NCI-H1092 treated with DMSO at 0.1 percent for 48 hours (cell line): Measurements from ENCODE around the gene PIK3AP1.
A peak's percentile ranks its signal among the peaks of the same experiment; 100 is the strongest.
"Not testable (repeated sequence)": the region's sequence is repeated elsewhere in the genome, so short reads cannot be mapped to it uniquely, and the experiment has no call there.

Experiments
- DNase-seq: peaks from one replicate; lab custom pipeline; 2025; lab: John Stamatoyannopoulos, UW

PIK3AP1 gene

DNA sequence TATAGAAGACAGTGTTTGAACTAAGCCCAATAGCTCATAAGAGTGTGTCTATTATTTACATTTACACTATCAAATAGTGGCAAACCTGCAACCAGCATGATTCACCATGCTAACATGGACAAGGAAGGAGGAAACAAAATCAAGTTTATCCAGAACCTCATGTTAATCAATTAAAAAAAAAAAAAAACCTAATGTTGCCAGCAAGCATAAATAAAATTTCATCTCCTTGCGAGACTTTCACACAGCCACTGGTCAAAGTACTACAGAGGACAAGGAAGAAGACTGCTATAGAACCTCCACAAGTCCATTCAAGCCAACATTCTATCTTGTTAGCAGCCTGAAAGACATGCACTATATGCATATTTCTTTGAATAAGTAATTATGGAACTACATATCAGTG is 143.2 kb downstream of the PIK3AP1 start:
- DNase-seq: no peak

DNA sequence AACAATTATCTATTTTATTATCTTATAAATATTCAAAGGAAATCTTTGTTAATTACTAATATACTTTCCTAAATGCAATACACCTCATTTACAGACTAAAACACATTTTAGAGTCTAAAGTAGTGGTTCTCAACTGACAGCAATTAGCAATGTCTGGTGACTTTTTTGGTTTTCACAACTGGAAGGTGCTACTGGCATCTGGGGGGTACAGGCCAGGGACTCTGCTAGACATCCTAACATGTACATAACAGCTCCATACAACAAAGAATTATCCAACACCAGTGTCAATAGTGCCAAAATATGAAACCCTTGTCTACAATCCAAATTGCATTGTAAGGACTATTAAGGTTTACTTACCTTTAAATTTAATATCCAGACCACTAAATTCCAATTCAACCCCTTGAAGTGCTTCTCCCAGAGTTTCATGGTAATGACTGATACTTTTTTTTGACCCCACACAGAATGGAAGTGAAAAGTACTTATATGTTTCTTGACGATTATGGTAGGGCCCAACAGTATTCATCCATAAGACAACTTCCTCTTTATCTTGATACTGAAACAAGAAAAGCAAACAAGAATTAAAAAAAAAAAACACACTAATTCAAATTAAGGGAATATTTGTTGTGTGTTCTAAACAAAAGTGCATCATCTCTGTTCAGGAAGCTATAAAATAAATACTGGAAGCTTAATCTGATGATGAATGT is 143.9 kb downstream of the PIK3AP1 start:
- DNase-seq: no peak

DNA sequence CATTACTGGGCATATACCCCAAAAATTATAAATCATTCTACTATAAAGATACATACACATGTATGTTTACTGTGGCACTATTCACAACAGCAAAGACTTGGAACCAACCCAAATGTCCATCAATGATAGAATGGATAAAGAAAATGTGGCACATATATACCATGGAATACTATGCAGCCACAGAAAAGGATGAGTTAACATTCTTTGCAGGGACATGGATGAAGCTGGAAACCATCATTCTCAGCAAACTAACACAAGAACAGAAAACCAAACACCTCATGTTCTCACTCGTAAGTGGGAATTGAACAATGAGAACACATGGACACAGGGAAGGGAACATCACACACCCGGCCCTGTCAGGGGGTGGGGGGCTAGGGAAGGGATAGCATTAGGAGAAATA is 145.8 kb downstream of the PIK3AP1 start:
- DNase-seq: not testable (repeated sequence)

DNA sequence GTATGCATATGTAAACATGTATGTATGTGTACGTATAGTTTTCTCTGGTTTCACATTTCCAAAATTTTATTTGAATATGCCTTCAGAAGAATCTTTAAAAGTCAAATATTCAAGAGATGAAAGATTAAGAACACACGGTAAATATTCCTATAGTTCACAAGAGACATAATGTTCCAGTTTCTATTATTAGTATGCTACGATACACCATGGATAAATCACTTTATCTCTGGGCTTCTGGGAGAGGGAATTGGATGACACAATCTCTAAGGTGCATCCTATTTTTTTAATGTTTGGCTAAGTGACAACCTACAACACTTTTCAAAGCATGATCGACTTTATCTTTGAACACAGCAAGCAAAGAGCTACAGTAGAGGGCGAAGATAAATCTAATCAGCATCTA is 147.3 kb downstream of the PIK3AP1 start:
- DNase-seq: no peak

DNA sequence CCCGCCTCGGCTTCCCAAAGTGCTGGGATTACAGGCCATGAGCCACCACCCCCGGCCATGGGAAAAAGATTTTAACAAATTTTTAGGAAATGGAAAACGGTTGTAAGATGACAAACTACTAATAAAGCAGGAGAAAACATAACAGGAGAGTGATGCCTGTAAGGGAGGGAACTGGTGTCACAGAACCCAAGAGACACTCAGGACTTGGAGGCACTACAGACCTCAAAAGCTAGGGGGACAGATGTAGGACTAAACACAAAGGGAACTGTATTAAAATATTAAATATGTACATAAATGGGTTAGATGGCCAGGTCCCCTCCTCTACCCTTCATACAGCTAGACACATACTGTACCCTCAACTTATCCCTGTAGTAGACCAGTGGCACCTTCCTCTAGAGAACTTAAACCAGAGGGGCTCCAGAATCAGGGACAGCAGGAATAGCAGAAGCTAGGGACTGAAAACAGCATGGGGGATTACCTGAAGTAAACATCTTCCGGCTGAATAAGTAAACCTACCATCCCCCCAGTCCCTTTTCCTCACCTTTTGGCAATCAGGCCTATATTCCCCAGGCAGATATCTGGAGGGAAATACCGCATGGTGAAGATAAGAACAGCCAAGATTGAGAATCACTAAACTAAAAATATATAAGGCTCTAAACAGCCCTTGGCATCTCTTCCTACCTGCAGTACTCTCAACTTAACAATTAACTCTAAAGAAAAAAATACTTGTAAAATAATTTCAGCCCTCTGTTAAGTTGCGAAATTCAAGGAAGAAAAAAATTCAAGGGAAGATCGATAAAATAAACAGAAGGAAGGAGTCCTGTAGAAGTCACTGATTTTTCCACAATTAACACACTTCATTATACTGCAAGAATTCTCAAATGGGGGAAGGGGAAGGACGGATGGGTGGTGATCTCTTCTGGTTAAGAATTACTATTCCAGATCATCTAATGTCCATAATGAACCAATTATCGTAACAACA is 149.0 kb downstream of the PIK3AP1 start:
- no peak for DNase-seq

DNA sequence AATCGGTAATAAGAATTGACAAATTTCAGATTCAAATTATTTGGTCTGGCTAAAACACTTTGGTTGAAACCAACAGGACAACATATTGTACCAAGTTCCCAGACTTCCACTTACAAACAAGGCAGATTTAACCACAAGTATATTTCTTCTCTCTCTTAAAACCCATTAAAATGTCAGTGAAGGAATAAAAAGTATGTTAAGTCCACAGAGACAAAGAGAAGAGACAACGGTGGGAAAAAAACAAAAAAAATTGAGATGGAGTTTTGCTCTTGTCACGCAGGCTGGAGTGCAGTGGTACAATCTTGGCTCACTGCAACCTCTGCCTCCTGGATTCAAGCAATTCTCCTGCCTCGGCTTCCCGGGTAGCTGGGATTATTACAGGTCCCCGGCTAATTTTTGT is 149.8 kb downstream of the PIK3AP1 start:
- DNase-seq: no peak

DNA sequence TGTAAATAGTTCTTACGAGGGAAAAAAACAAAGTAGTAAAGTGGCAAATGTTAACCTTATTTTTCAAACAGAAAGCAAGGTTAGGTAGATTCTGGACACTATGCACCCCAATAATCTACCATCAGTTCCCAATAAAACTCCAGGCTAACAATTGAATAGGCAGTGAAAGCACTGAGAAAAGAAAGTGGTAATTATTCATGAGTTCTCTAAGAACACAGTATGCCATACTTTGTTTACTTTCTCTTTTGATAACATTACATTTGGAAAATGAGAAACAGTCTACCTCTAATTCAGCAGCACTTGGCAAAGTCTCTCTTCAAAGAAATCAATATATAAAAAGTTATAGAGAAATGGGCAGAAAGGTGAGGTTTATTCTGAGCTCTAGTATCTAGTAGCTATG is 151.9 kb downstream of the PIK3AP1 start:
- no peak for DNase-seq

DNA sequence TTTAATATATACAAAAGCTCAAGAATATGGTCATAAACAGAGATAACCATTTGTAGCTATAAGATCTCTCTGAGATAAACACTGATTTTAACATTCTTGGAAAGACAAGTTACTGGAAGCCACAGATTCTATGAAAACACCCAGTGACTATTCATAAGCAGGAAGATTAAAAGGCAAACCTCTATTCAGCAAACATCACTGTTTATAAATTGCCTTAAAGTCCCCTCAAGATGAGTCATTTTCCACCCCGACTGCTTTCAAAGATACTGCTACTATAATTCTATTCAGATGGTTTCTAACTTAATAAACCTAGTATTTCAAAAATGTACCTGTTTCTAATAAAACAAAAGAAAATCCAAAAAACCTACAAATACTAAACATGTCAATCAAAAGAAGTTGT is 154.5 kb downstream of the PIK3AP1 start:
- DNase-seq: no peak

DNA sequence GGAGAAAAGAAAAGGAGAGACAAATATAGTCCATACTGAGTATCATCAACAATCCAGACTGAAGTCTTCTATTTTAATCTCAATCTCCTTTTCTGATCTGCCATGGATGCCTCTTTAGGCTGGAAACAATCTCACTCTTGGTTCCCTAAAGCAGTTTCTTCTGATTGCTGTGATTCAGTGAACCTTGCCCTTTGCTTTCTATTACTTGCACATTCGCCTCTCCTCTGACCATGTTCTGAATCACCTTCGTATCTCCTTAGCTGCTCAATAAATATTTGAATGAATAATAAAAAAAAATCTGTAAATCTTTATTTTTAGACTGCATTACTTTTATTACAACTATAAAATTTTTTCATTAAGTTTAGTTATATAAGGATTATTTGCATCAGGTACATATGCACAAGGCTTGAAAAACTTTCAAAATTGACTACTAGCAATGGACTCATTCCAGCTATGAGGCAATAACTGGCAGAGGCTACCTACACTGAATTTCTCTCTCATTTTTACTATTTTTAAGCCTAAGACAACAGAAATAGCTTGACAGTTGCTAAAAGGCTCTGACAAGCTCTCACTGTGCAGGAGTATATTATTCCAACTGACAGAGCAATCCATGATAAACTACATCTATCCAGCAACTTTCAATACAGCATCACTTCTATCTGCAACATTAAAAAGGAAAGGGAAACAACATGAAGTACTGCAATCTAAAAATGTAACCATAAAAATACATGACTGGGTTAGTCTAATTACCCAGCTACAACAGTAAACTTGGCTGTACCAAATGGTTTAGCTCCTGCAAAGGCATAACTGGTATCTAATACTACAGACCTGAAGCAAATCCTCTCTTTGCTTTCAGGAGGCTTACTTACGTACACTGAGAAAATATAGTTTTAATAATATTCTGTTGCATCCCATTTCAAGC is 159.1 kb downstream of the PIK3AP1 start:
- DNase-seq: no peak

DNA sequence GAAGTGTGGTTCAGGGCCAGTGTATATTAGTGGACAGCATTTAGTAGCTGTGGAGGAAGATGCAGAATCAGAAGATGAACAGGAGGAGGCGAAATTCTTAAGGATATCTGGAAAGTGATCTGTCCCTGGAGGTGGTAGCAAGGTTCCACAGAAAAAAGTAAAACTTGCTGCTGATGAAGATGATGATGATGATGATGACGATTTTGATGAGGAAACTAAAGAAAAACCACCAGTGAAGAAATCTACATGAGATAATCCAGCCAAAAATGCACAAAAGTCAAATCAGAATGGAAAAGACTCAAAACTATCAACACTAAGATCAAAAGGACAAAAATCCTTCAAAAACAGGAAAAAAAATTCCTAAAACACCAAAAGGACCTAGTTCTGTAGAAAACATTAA is 159.8 kb downstream of the PIK3AP1 start:
- DNase-seq: no peak

DNA sequence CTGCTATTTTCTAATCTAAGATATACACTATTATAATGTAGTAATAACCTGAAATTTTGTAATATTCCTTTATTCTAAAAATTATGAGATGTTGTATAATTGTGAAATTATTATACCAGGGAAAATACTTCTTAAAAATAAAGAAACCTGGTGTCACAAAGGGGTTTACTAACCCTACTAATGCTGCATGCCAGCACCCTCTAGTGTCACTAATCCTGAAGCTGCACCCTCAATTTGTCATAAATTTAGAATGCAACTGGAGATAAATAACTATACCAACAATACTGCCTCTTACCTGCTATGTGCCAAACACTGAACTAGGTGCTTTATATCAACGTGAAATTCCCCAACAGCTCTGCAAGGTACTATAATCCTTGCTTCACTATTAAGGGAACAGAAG is 164.3 kb downstream of the PIK3AP1 start:
- DNase-seq: peak; percentile 1

DNA sequence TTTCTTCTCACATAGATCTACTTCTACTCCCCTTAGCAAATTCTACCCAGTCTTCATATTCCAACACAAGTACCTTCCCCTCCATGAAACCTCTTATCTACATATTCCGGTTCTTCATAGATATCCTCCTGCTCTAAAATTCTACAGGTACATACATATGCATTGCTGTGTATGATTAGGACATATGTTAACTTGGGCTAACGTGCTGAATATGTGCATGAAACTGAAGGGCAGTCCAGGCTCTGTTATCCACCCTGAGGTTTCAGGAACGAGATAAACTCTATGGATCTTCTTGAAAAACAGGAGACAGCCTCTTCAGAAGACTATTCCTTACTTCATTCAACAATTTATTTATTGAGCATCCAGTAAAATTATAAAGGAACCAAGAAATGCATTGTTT is 165.0 kb downstream of the PIK3AP1 start:
- no peak for DNase-seq

DNA sequence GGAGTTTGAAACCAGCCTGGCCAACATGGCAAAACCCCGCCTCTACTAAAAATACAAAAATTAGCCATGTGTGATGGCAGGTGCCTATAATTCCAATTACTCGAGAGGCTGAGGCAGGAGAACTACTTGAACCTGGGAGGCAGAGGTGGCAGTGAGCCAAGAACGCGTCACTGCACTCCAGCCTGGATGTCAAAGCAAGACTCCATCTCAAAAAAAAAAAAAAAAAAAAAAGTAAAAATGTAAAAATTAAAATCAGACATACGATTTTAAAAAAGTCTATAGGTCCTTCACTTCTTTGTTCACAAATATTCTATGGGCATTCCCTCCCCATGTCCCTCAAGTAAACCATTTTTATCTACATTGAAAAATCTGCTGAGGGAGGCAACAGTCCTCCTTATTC is 171.7 kb downstream of the PIK3AP1 start:
- peak; percentile 12 for DNase-seq

DNA sequence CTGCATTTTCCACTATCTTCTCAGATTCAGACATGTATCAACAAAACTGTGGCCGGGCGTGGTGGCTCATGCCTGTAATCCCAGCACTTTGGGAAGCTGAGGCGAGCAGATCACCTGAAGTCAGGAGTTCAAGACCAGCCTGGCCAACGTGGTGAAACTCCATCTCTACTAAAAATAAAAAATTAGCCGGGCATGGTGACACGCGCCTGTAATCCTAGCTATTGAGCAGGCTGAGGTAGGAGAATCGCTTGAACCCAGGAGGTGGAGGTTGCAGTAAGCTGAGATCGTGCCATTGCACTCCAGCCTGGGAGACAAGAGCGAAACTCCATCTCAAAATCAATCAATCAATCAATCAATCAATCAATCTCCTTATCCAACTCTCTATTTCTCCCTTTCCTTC is 174.8 kb downstream of the PIK3AP1 start:
- not testable (repeated sequence) for DNase-seq
